IMR-90 (cell line): ENCODE results near the gene RRP9. TPM values are rescaled to one million over a fixed set of nuclear protein-coding genes. Genes with fewer than 3 reads are reported as not detected.

Experiments
- ATAC-seq: fragments of 200-7000 bp; cut with Tn5 transposase; 2 replicates; pipeline ENCODE4 v1.9.1; 2020; ENCODE audit warnings: low read depth, mild to moderate bottlenecking, moderate library complexity
- BruUV-seq: library from RNA; stranded (reverse); fragments of 400-500 nt; replicated peaks from 2 replicates; lab custom pipeline; 2021; lab: Mats Ljungman, UMichigan
- CTCF ChIA-PET: fragments of 300-600 bp; formaldehyde crosslinking; extraction: SDS; loops from one replicate; lab custom pipeline; 2021; ENCODE audit warnings: antibody characterized with exemption; lab: Yijun Ruan, JAX
- POLR2A ChIA-PET: fragments of 300-600 bp; sonication (Branson Sonifier 250); formaldehyde crosslinking; loops from one replicate; lab custom pipeline; 2022; ENCODE audit warnings: antibody characterized with exemption; ENCODE audit not compliant: unreplicated experiment; lab: Charles Lee
- DNase-seq: peaks from one replicate; pipeline ENCODE4 v3.0.0; 2013
- H2AFZ ChIP-seq: replicated peaks from 2 replicates; pipeline ENCODE3; 2013; ENCODE audit warnings: low read length, mild to moderate bottlenecking; ENCODE audit not compliant: poor library complexity
- H2AK5ac ChIP-seq: 2 replicates; pipeline ENCODE4 v1.6.1; 2013; ENCODE audit warnings: low read depth, low read length, inconsistent platforms
- H2AK9ac ChIP-seq: replicated peaks from 2 replicates; pipeline ENCODE3; 2013; ENCODE audit warnings: mild to moderate bottlenecking, low read depth, low read length, moderate library complexity; ENCODE audit not compliant: poor library complexity
- H2BK120ac ChIP-seq: 2 replicates; pipeline ENCODE4 v1.6.1; 2013; ENCODE audit warnings: low read depth, low read length, inconsistent platforms
- H2BK15ac ChIP-seq: 3 replicates; pipeline ENCODE4 v1.6.1; 2013; ENCODE audit warnings: low read depth, low read length, inconsistent platforms
- H2BK20ac ChIP-seq: 2 replicates; pipeline ENCODE4 v1.6.1; 2013; ENCODE audit warnings: low read depth, mild to moderate bottlenecking, inconsistent platforms, low read length, moderate library complexity
- H2BK5ac ChIP-seq: 2 replicates; pipeline ENCODE4 v1.6.1; 2013; ENCODE audit warnings: mild to moderate bottlenecking, low read depth, low read length, inconsistent platforms; ENCODE audit not compliant: poor library complexity, severe bottlenecking
- H3K14ac ChIP-seq: replicated peaks from 2 replicates; pipeline ENCODE4 v1.6.1; 2013; ENCODE audit warnings: low read depth, low read length, inconsistent platforms
- H3K18ac ChIP-seq: 2 replicates; pipeline ENCODE4 v1.6.1; 2013; ENCODE audit warnings: low read depth, low read length, control low read depth
- H3K23ac ChIP-seq: 2 replicates; pipeline ENCODE4 v1.6.1; 2013; ENCODE audit warnings: low read depth, low read length, inconsistent platforms
- H3K27ac ChIP-seq: 2 replicates; pipeline ENCODE4 v1.5.1; 2013; ENCODE audit warnings: mild to moderate bottlenecking, control low read depth, low read length; ENCODE audit not compliant: insufficient read depth
- H3K27me3 ChIP-seq: 2 replicates; pipeline ENCODE4 v1.6.1; 2013; ENCODE audit warnings: low read length; ENCODE audit not compliant: control insufficient read depth, insufficient read depth
- H3K36me3 ChIP-seq: 2 replicates; pipeline ENCODE4 v1.6.1; 2013; ENCODE audit warnings: low read length, mixed read lengths; ENCODE audit not compliant: control insufficient read depth, insufficient read depth
- H3K4ac ChIP-seq: 2 replicates; pipeline ENCODE4 v1.6.1; 2013; ENCODE audit warnings: low read depth, low read length, inconsistent platforms
- H3K4me1 ChIP-seq: 2 replicates; pipeline ENCODE4 v1.6.1; 2013; ENCODE audit warnings: low read length, mixed read lengths; ENCODE audit not compliant: control insufficient read depth, insufficient read depth
- H3K4me2 ChIP-seq: 2 replicates; pipeline ENCODE4 v1.6.1; 2013; ENCODE audit warnings: low read depth, mild to moderate bottlenecking, control low read depth, low read length, moderate library complexity
- H3K4me3 ChIP-seq: 2 replicates; pipeline ENCODE4 v1.5.1; 2013; ENCODE audit warnings: low read depth, mild to moderate bottlenecking, control low read depth, low read length, moderate library complexity; ENCODE audit not compliant: insufficient read depth
- H3K56ac ChIP-seq: 2 replicates; pipeline ENCODE4 v1.6.1; 2013; ENCODE audit warnings: low read length, inconsistent platforms; ENCODE audit not compliant: insufficient read depth; ENCODE audit errors: extremely low read depth
- H3K79me1 ChIP-seq, 2 experiments: 2 replicates each; pipeline ENCODE4 v1.6.1; 2013; ENCODE audit warnings: low read length in 2 of 2, inconsistent platforms in 1 of 2, low read depth in 1 of 2
- H3K9ac ChIP-seq: 2 replicates; pipeline ENCODE4 v1.6.1; 2013; ENCODE audit warnings: low read depth, low read length, control low read depth
- H3K9me1 ChIP-seq: 2 replicates; pipeline ENCODE4 v1.6.1; 2013; ENCODE audit warnings: low read length, inconsistent platforms; ENCODE audit not compliant: insufficient read depth
- H3K9me3 ChIP-seq: 2 replicates; pipeline ENCODE4 v1.6.1; 2013; ENCODE audit warnings: low read length; ENCODE audit not compliant: control insufficient read depth, insufficient read depth
- H4K20me1 ChIP-seq: 2 replicates; pipeline ENCODE4 v1.6.1; 2013; ENCODE audit warnings: low read length, inconsistent platforms; ENCODE audit not compliant: insufficient read depth
- H4K5ac ChIP-seq: 2 replicates; pipeline ENCODE4 v1.6.1; 2013; ENCODE audit warnings: mild to moderate bottlenecking, low read depth, low read length, control low read depth
- H4K8ac ChIP-seq, 2 experiments: 2 replicates each; pipeline ENCODE4 v1.6.1; 2013; ENCODE audit warnings: low read depth in 2 of 2, low read length in 2 of 2, control low read depth in 1 of 2, inconsistent platforms in 1 of 2
- H4K91ac ChIP-seq: 2 replicates; pipeline ENCODE4 v1.6.1; 2013; ENCODE audit warnings: low read depth, low read length, inconsistent platforms; ENCODE audit not compliant: insufficient read depth
- BHLHE40 ChIP-seq: fragments of 150-350 bp; IDR thresholded peaks from 2 replicates; pipeline ENCODE4 v1.6.1; 2016; ENCODE audit warnings: mild to moderate bottlenecking, low read depth, low read length
- CEBPB ChIP-seq: IDR thresholded peaks from 2 replicates; pipeline ENCODE4 v1.6.1; 2012; ENCODE audit warnings: low read depth, low read length, improper control_type of control experiment
- CHD1 ChIP-seq: IDR thresholded peaks from 2 replicates; pipeline ENCODE4 v1.6.1; 2012; ENCODE audit warnings: low read depth, low read length, improper control_type of control experiment
- CTCF ChIP-seq: conservative IDR thresholded peaks from 2 replicates; pipeline ENCODE4 v1.5.1; 2012; ENCODE audit warnings: mild to moderate bottlenecking, low read depth, low read length, improper control_type of control experiment
- ELK1 ChIP-seq: fragments of 150-350 bp; IDR thresholded peaks from 2 replicates; pipeline ENCODE4 v1.6.1; 2016; ENCODE audit warnings: low read depth, mild to moderate bottlenecking, low read length, moderate library complexity, borderline replicate concordance
- FOS ChIP-seq: fragments of 150-350 bp; IDR thresholded peaks from 2 replicates; pipeline ENCODE4 v1.6.1; 2016; ENCODE audit warnings: low read depth, low read length
- MAFK ChIP-seq: IDR thresholded peaks from 2 replicates; pipeline ENCODE4 v1.6.1; 2012; ENCODE audit warnings: low read depth, low read length, improper control_type of control experiment
- MXI1 ChIP-seq: IDR thresholded peaks from 2 replicates; pipeline ENCODE4 v1.6.1; 2012; ENCODE audit warnings: low read depth, mild to moderate bottlenecking, low read length, moderate library complexity, borderline replicate concordance
- NFE2L2 ChIP-seq: fragments of 150-350 bp; IDR thresholded peaks from 2 replicates; pipeline ENCODE4 v1.6.1; 2016; ENCODE audit warnings: low read depth, mild to moderate bottlenecking, low read length
- POLR2A ChIP-seq: IDR thresholded peaks from 2 replicates; pipeline ENCODE4 v1.6.1; 2012; ENCODE audit warnings: mild to moderate bottlenecking, low read depth, low read length
- RAD21 ChIP-seq: IDR thresholded peaks from 2 replicates; pipeline ENCODE4 v1.6.1; 2012; ENCODE audit warnings: low read length, improper control_type of control experiment
- RCOR1 ChIP-seq: IDR thresholded peaks from 2 replicates; pipeline ENCODE4 v1.6.1; 2012; ENCODE audit warnings: mild to moderate bottlenecking, low read length, improper control_type of control experiment; ENCODE audit not compliant: insufficient replicate concordance
- RFX5 ChIP-seq: IDR thresholded peaks from 2 replicates; pipeline ENCODE4 v1.8.0; 2012; ENCODE audit warnings: low read depth, mild to moderate bottlenecking, low read length, moderate library complexity
- SMC3 ChIP-seq: fragments of 150-350 bp; IDR thresholded peaks from 2 replicates; pipeline ENCODE4 v1.6.1; 2016; ENCODE audit warnings: low read depth, mild to moderate bottlenecking, antibody characterized with exemption, low read length, moderate library complexity
- USF2 ChIP-seq: fragments of 150-350 bp; IDR thresholded peaks from 2 replicates; pipeline ENCODE4 v1.6.1; 2017; ENCODE audit warnings: mild to moderate bottlenecking, antibody characterized with exemption, low read length, low read depth
- WGBS, 2 experiments: methylation state at CpG; one replicate each; pipeline versions ENCODE4 v1.1.5 to v1.1.7; 2013; ENCODE audit warnings: missing lambda C conversion rate in 2 of 2; ENCODE audit not compliant: insufficient read length in 1 of 2; ENCODE audit errors: extremely low coverage in 2 of 2; 5-methylcytosine and 5-hydroxymethylcytosine counted together
- dilution Hi-C: fragments of 300-500 bp; cut with HindIII; formaldehyde crosslinking; loops from one replicate; pipeline ENCODE4 v1.14.3; 2018; ENCODE audit warnings: low sequenced_read_pairs; ENCODE audit not compliant: unreplicated experiment
- in situ Hi-C: fragments of 300-500 bp; cut with MboI; formaldehyde crosslinking; loops from 3 replicates; pipeline ENCODE4 v1.14.3; 2019; ENCODE audit warnings: low sequenced_read_pairs, inconsistent platforms, mixed read lengths
- intact Hi-C: fragments of 100-400 bp; cut with micrococcal nuclease; formaldehyde crosslinking; loops from 2 replicates; pipeline ENCODE4 v1.10.0; 2022
- polyA plus RNA-seq, 3 experiments: library from polyadenylated mRNA; depleted of rRNA; stranded (reverse); fragments of >200 nt; gene quantifications; 2 replicates each; pipeline ENCODE4 v1.2.3, GENCODE V29; 2012; ENCODE audit warnings: low replicate concordance in 1 of 3
- total RNA-seq: library from RNA; depleted of rRNA; stranded (reverse); fragments of >200 nt; gene quantifications from 2 replicates; pipeline ENCODE4 v1.2.3, GENCODE V29; 2012

The RRP9 gene
- total and polyA plus RNA-seq, 2 of the 4 experiments (the other 2 are of a cell fraction) = 30.9 to 39.8 TPM

GRCh38 chr3:51987568-51987967, 45.9 kb upstream of the RRP9 start:
- peaks cover 14% of the 10 kb centered on the region for H3K36me3 ChIP-seq
- no peak overlapping the region for H3K56ac ChIP-seq
- no peak overlapping the region for H2AFZ ChIP-seq
- no peak overlapping the region for H2AK5ac ChIP-seq
- H3K9me1 ChIP-seq = peaks cover 10% of the 10 kb centered on the region
- H4K91ac ChIP-seq = no peak overlapping the region
- peaks cover 8% of the 10 kb centered on the region for H4K20me1 ChIP-seq
- H2BK20ac ChIP-seq = no peak overlapping the region
- no peaks in the 10 kb centered on the region for H3K9me3 ChIP-seq
- no peak overlapping the region for H3K18ac ChIP-seq
- H3K27ac ChIP-seq = no peak overlapping the region
- CTCF ChIA-PET = no interaction called here
- dilution Hi-C loops = no loop called here
- H2BK15ac ChIP-seq = no peak overlapping the region
- WGBS, 2 experiments = 90% methylated on average over 2 of the region's 7 CpGs; no CpG with 5 or more reads in 1 of the 2 experiments
- no peak overlapping the region for H3K23ac ChIP-seq
- POLR2A ChIA-PET = no interaction called here
- no peak overlapping the region for H3K14ac ChIP-seq
- BruUV-seq = no TSS peak
- DNase-seq (no peak), ATAC-seq (no peak)
- no peak overlapping the region for H3K4me2 ChIP-seq
- no peak overlapping the region for H2BK5ac ChIP-seq
- peaks cover 13% of the 10 kb centered on the region for H3K4me1 ChIP-seq
- H4K8ac ChIP-seq = no peak overlapping the region
- intact Hi-C loops = no loop called here
- no peak overlapping the region for H3K9ac ChIP-seq
- H2BK120ac ChIP-seq = no peak overlapping the region
- in situ Hi-C loops = no loop called here
- H3K27me3 ChIP-seq = no peaks in the 10 kb centered on the region
- H3K79me1 ChIP-seq = peaks cover 15 to 51% of the 10 kb centered on the region in 2 experiments; a peak in 3 of 4 replicates
- no peak overlapping the region for H2AK9ac ChIP-seq
- TF ChIP-seq RAD21 (no peak), CTCF (no peak), CHD1 (no peak), RFX5 (no peak), MXI1 (no peak), USF2 (no peak), ELK1 (no peak), RCOR1 (no peak), CEBPB (no peak), FOS (no peak), BHLHE40 (no peak), POLR2A (no peak), SMC3 (no peak), NFE2L2 (no peak), MAFK (no peak)
- no peak overlapping the region for H3K4ac ChIP-seq
- no peak overlapping the region for H3K4me3 ChIP-seq
- no peak overlapping the region for H4K5ac ChIP-seq
